OCI-LY7 (cell line): ENCODE data around the gene PAFAH1B1. TPM values are rescaled to one million over a fixed set of nuclear protein-coding genes. Genes with fewer than 3 reads are reported as not detected.
"Not testable (repeated sequence)": the region's sequence is repeated elsewhere in the genome, so short reads cannot be mapped to it uniquely, and the experiment has no call there.

Source experiments
- BruUV-seq: library from RNA; stranded (reverse); fragments of 400-500 nt; replicated peaks from 2 replicates; lab custom pipeline; 2021; lab: Mats Ljungman, UMichigan
- CTCF ChIA-PET: fragments of 300-600 bp; sonication (Branson Sonifier 250); formaldehyde crosslinking; loops from one replicate; lab custom pipeline; 2022; ENCODE audit warnings: antibody characterized with exemption; ENCODE audit not compliant: unreplicated experiment; lab: Charles Lee
- POLR2A ChIA-PET: fragments of 300-600 bp; sonication (Branson Sonifier 250); formaldehyde crosslinking; loops from one replicate; lab custom pipeline; 2022; ENCODE audit warnings: antibody characterized with exemption; lab: Charles Lee
- DNase-seq: peaks from one replicate; pipeline ENCODE4 v3.0.0-alpha.2; 2015; ENCODE audit warnings: low spot score
- H2AFZ ChIP-seq: fragments of 200-600 bp; sonication (generic), shearing (Covaris generic); 2 replicates; pipeline ENCODE4 v1.6.1; 2014; ENCODE audit warnings: mild to moderate bottlenecking, antibody characterized with exemption, low read length, moderate library complexity
- H3K27ac ChIP-seq: fragments of 200-600 bp; sonication (generic); 2 replicates; pipeline ENCODE4 v1.5.1; 2014; ENCODE audit warnings: mixed run types, low read depth, mild to moderate bottlenecking, moderate library complexity, low read length, inconsistent platforms; ENCODE audit not compliant: poor library complexity, severe bottlenecking
- H3K36me3 ChIP-seq: fragments of 200-600 bp; sonication (generic); 2 replicates; pipeline ENCODE4 v1.6.1; 2014; ENCODE audit warnings: mild to moderate bottlenecking, antibody characterized with exemption, low read length, moderate library complexity, mixed read lengths; ENCODE audit not compliant: insufficient read depth
- H3K4me1 ChIP-seq: fragments of 200-600 bp; sonication (generic); 2 replicates; pipeline ENCODE4 v1.5.1; 2014; ENCODE audit warnings: mild to moderate bottlenecking, low read length; ENCODE audit not compliant: insufficient read depth, poor library complexity, severe bottlenecking
- H3K4me2 ChIP-seq: fragments of 200-600 bp; sonication (generic); 2 replicates; pipeline ENCODE4 v1.6.1; 2014; ENCODE audit warnings: mild to moderate bottlenecking, low read length
- H3K4me3 ChIP-seq: fragments of 200-600 bp; sonication (generic); 2 replicates; pipeline ENCODE4 v1.5.1; 2014; ENCODE audit warnings: mild to moderate bottlenecking, low read depth, low read length; ENCODE audit not compliant: poor library complexity, severe bottlenecking
- H3K79me2 ChIP-seq: fragments of 200-600 bp; sonication (generic); 2 replicates; pipeline ENCODE4 v1.6.1; 2016; ENCODE audit warnings: low read depth, mild to moderate bottlenecking, low read length, moderate library complexity, mixed read lengths; ENCODE audit not compliant: insufficient read depth
- H3K9me2 ChIP-seq: fragments of 200-600 bp; sonication (generic); 2 replicates; pipeline ENCODE4 v1.6.1; 2016; ENCODE audit warnings: mild to moderate bottlenecking, low read length, mixed read lengths; ENCODE audit not compliant: insufficient read depth
- H3K9me3 ChIP-seq: fragments of 200-600 bp; sonication (generic); 2 replicates; pipeline ENCODE4 v1.6.1; 2014; ENCODE audit warnings: mild to moderate bottlenecking, mixed run types, low read length, mixed read lengths
- H4K20me1 ChIP-seq: fragments of 200-600 bp; sonication (generic); 2 replicates; pipeline ENCODE4 v1.6.1; 2014; ENCODE audit warnings: mild to moderate bottlenecking, antibody characterized with exemption, low read length, moderate library complexity, mixed read lengths; ENCODE audit not compliant: insufficient read depth
- CTCF ChIP-seq: fragments of 200-600 bp; sonication (generic); conservative IDR thresholded peaks from 2 replicates; pipeline ENCODE4 v1.5.1; 2014; ENCODE audit warnings: mild to moderate bottlenecking, antibody characterized with exemption, low read length, moderate library complexity, mixed read lengths
- EZH2phosphoT487 ChIP-seq: fragments of 200-600 bp; sonication (generic); IDR thresholded peaks from 2 replicates; pipeline ENCODE4 v1.6.1; 2018; ENCODE audit warnings: low read depth, borderline replicate concordance, mild to moderate bottlenecking, mixed run types, antibody characterized with exemption, low read length, moderate library complexity, mixed read lengths
- intact Hi-C: fragments of 100-400 bp; cut with micrococcal nuclease; formaldehyde crosslinking; loops from one replicate; pipeline ENCODE4 v1.10.0; 2022; ENCODE audit not compliant: unreplicated experiment
- total RNA-seq, 2 experiments: library from RNA; depleted of rRNA in 1 of 2; stranded (reverse); fragments of >200 nt in 1 of 2; shearing (Covaris generic) in 1 of 2; gene quantifications; 2 replicates each; pipeline ENCODE4 v1.2.3, GENCODE V29; 2014 to 2022

PAFAH1B1 gene
- total RNA-seq, 2 experiments from 2014 or later, result 51.1 to 127 TPM

DNA sequence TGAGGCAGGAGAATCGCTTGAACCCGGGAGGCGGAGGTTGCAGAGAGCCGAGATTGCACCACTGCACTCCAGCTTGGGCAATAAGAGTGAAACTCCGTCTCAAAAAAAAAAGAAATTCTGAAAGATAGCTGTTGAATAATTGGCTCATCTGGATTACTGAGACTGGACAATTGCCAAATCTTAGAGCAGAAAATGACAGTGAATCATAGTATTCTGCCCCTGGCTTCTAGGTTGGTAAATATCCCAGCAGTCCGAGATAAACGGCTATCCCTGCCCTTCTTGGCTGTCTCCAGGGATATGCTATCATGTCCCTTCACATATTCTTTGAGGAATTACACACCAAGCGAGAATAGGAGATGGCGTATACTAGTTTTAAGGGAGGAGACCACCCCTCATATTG lies 46.3 kb upstream of the PAFAH1B1 start:
- Histone ChIP-seq H3K79me2 (no peaks in the 10 kb centered on the region), H3K4me1 (peaks cover 34% of the 10 kb centered on the region), H3K4me2 (no peak overlapping the region), H2AFZ (no peak overlapping the region), H3K4me3 (no peak overlapping the region), H3K36me3 (no peaks in the 10 kb centered on the region), H3K27ac (no peak overlapping the region), H4K20me1 (no peaks in the 10 kb centered on the region), H3K9me2 (no peaks in the 10 kb centered on the region), H3K9me3 (no peaks in the 10 kb centered on the region)
- CTCF ChIA-PET, result no interaction called here
- no peak for TF ChIP-seq CTCF
- TF ChIP-seq EZH2phosphoT487, result no peak
- no TSS peak for BruUV-seq
- DNase-seq, result no peak
- POLR2A ChIA-PET, result interaction anchor here (0.7 to 1.2 kb wide), 3 partner anchors 16 to 955 kb away, joined by 3 to 4 read pairs (median 4); no protein-coding TSS in a partner anchor
- intact Hi-C loops, result no loop called here

GRCh38 chr17:2548026-2548425 lies 45.4 kb upstream of the PAFAH1B1 start:
- H3K9me3 ChIP-seq, DNase-seq, H3K36me3 ChIP-seq, H4K20me1 ChIP-seq, intact Hi-C loops, H3K9me2 ChIP-seq, BruUV-seq, H3K79me2 ChIP-seq, H3K27ac ChIP-seq, H3K4me2 ChIP-seq, H2AFZ ChIP-seq, H3K4me3 ChIP-seq, CTCF ChIA-PET: not testable (repeated sequence)
- peaks cover 26% of the 10 kb centered on the region for H3K4me1 ChIP-seq
- POLR2A ChIA-PET, result interaction anchor here (0.7 to 1.2 kb wide), 3 partner anchors 17 to 109 kb away, joined by 3 to 4 read pairs (median 3); no protein-coding TSS in a partner anchor

- no peaks in the 10 kb centered on the region for H4K20me1 ChIP-seq
- intact Hi-C loops, result no loop called here
- H3K9me2 ChIP-seq, result no peaks in the 10 kb centered on the region
- H3K27ac ChIP-seq, result no peak overlapping the region
- ChIA-PET CTCF (no interaction called here), POLR2A (interaction anchor here (0.6 to 0.7 kb wide), 3 partner anchors 15 to 454 kb away, joined by 3 to 4 read pairs (median 3); no protein-coding TSS in a partner anchor)
- no peaks in the 10 kb centered on the region for H3K36me3 ChIP-seq
- H3K4me1 ChIP-seq, result peaks cover 10% of the 10 kb centered on the region
- H3K79me2 ChIP-seq, result no peaks in the 10 kb centered on the region
- no peak overlapping the region for H2AFZ ChIP-seq
- no peak for TF ChIP-seq EZH2phosphoT487
- no peak for DNase-seq
- H3K4me2 ChIP-seq, result no peak overlapping the region
- no peaks in the 10 kb centered on the region for H3K9me3 ChIP-seq
- no TSS peak for BruUV-seq
- H3K4me3 ChIP-seq, result no peak overlapping the region
Observed at GRCh38 chr17:2549392-2550211, 43.9 kb upstream of the PAFAH1B1 start.
